GM18873 (cell line): ENCODE results near the gene GALNTL6.
"Not testable (repeated sequence)": the region's sequence is repeated elsewhere in the genome, so short reads cannot be mapped to it uniquely, and the experiment has no call there.

Source experiments
- ATAC-seq: cut with Tn5 transposase; IDR thresholded peaks from one replicate; pipeline ENCODE4 v1.9.1; 2021; ENCODE audit warnings: mild to moderate bottlenecking, moderate library complexity, moderate number of reproducible peaks; ENCODE audit not compliant: unreplicated experiment, low FRiP score

The GALNTL6 gene

GRCh38 chr4:172836661-172837060 lies 1023.5 kb downstream of the GALNTL6 start:
- ATAC-seq: no peak

- no peak for ATAC-seq
Measured at GRCh38 chr4:172838111-172838510, 1024.9 kb downstream of the GALNTL6 start.

- no peak for ATAC-seq
Measured at GRCh38 chr4:172838943-172839342, 1025.7 kb downstream of the GALNTL6 start.

GRCh38 chr4:172842779-172843178 lies 1029.6 kb downstream of the GALNTL6 start:
- ATAC-seq: no peak

- no peak for ATAC-seq
Measured at GRCh38 chr4:172843192-172843591, 1030.0 kb downstream of the GALNTL6 start.

- ATAC-seq: no peak
Measured at GRCh38 chr4:172844556-172844955, 1031.4 kb downstream of the GALNTL6 start.

GRCh38 chr4:172845281-172845680 lies 1032.1 kb downstream of the GALNTL6 start:
- ATAC-seq: no peak

GRCh38 chr4:172850838-172851237 lies 1037.6 kb downstream of the GALNTL6 start:
- no peak for ATAC-seq

GRCh38 chr4:172851534-172851933 lies 1038.3 kb downstream of the GALNTL6 start:
- ATAC-seq: no peak

- no peak for ATAC-seq
Measured at GRCh38 chr4:172857026-172857425, 1043.8 kb downstream of the GALNTL6 start.

GRCh38 chr4:172858731-172859230 lies 1045.6 kb downstream of the GALNTL6 start:
- no peak for ATAC-seq

GRCh38 chr4:172865103-172865502 lies 1051.9 kb downstream of the GALNTL6 start:
- ATAC-seq: no peak

GRCh38 chr4:172865531-172866127 lies 1052.4 kb downstream of the GALNTL6 start:
- no peak for ATAC-seq

GRCh38 chr4:172866421-172866820 lies 1053.2 kb downstream of the GALNTL6 start:
- no peak for ATAC-seq

- ATAC-seq: no peak
Measured at GRCh38 chr4:172867835-172868234, 1054.6 kb downstream of the GALNTL6 start.

GRCh38 chr4:172868271-172868670 lies 1055.1 kb downstream of the GALNTL6 start:
- no peak for ATAC-seq

- no peak for ATAC-seq
Measured at GRCh38 chr4:172869621-172870268, 1056.5 kb downstream of the GALNTL6 start.

GRCh38 chr4:172871381-172871780 lies 1058.2 kb downstream of the GALNTL6 start:
- ATAC-seq: no peak

- no peak for ATAC-seq
Measured at GRCh38 chr4:172874944-172875343, 1061.7 kb downstream of the GALNTL6 start.

- ATAC-seq: no peak
Measured at GRCh38 chr4:172876394-172876793, 1063.2 kb downstream of the GALNTL6 start.

- ATAC-seq: no peak
Measured at GRCh38 chr4:172881645-172882044, 1068.4 kb downstream of the GALNTL6 start.

GRCh38 chr4:172887358-172887757 lies 1074.2 kb downstream of the GALNTL6 start:
- ATAC-seq: not testable (repeated sequence)
